GM18951 (cell line): ENCODE measurements around the gene TMEM167B.
"Not testable (repeated sequence)": the region's sequence is repeated elsewhere in the genome, so short reads cannot be mapped to it uniquely, and the experiment has no call there.

Source experiments
- POLR2A ChIP-seq: IDR thresholded peaks from 4 replicates; pipeline ENCODE4 v1.6.1; 2011; ENCODE audit warnings: mild to moderate bottlenecking; ENCODE audit not compliant: insufficient read length, insufficient read depth; ENCODE audit errors: extremely low read depth
- in situ Hi-C: fragments of 300-500 bp; cut with MboI; formaldehyde crosslinking; loops from one replicate; pipeline ENCODE4 v1.12.0; 2022; ENCODE audit warnings: low sequenced_read_pairs, mixed read lengths, inconsistent platforms; ENCODE audit not compliant: unreplicated experiment

The TMEM167B gene

GRCh38 chr1:109135940-109136339, 45.4 kb downstream of the TMEM167B start:
- in situ Hi-C loops, result no loop called here
- no peak for TF ChIP-seq POLR2A

- in situ Hi-C loops, result no loop called here
- TF ChIP-seq POLR2A, result no peak
These were observed 46.2 kb downstream of the TMEM167B start for GRCh38 chr1:109136766-109137165.

GRCh38 chr1:109137958-109138357, 47.4 kb downstream of the TMEM167B start:
- in situ Hi-C loops, result no loop called here
- TF ChIP-seq POLR2A, result no peak

- in situ Hi-C loops, result no loop called here
- no peak for TF ChIP-seq POLR2A
These were observed 47.8 kb downstream of the TMEM167B start for GRCh38 chr1:109138358-109138757.

- no peak for TF ChIP-seq POLR2A
- in situ Hi-C loops, result no loop called here
These were observed 49.8 kb downstream of the TMEM167B start for GRCh38 chr1:109140392-109140791.

- in situ Hi-C loops, result no loop called here
- no peak for TF ChIP-seq POLR2A
These were observed 51.7 kb downstream of the TMEM167B start for GRCh38 chr1:109142260-109142659.

GRCh38 chr1:109142725-109143124, 52.2 kb downstream of the TMEM167B start:
- in situ Hi-C loops, result not testable (repeated sequence)
